GM12874 (cell line): ENCODE results near the gene FAM78B.

Experiments used
- CTCF ChIP-seq: IDR thresholded peaks from 2 replicates; pipeline ENCODE4 v1.5.1; 2011; ENCODE audit warnings: low read depth, mild to moderate bottlenecking, control low read depth, low read length, moderate library complexity; ENCODE audit not compliant: insufficient read depth

FAM78B gene

GRCh38 chr1:166053395-166053794, 113.4 kb downstream of the FAM78B start:
- no peak for TF ChIP-seq CTCF

- TF ChIP-seq CTCF, result no peak
These were observed 126.4 kb downstream of the FAM78B start for GRCh38 chr1:166040202-166040997.

GRCh38 chr1:166039436-166040201, 127.2 kb downstream of the FAM78B start:
- TF ChIP-seq CTCF, result no peak

GRCh38 chr1:166036092-166036491, 130.7 kb downstream of the FAM78B start:
- no peak for TF ChIP-seq CTCF

- TF ChIP-seq CTCF, result no peak
These were observed 134.0 kb downstream of the FAM78B start for GRCh38 chr1:166032572-166033371.

- no peak for TF ChIP-seq CTCF
These were observed 134.7 kb downstream of the FAM78B start for GRCh38 chr1:166031932-166032571.
